Ectodermal cell (in vitro differentiated cells): Measurements from ENCODE around the gene MRE11.
"Not testable (repeated sequence)": the region's sequence is repeated elsewhere in the genome, so short reads cannot be mapped to it uniquely, and the experiment has no call there.

Experiments
- H3K27ac ChIP-seq: 2 replicates; pipeline ENCODE4 v1.7.0; 2013; ENCODE audit warnings: mild to moderate bottlenecking, low read depth, low read length; ENCODE audit not compliant: insufficient read depth, poor library complexity, severe bottlenecking
- H3K27me3 ChIP-seq: 2 replicates; pipeline ENCODE4 v1.7.0; 2013; ENCODE audit warnings: mild to moderate bottlenecking, low read length; ENCODE audit not compliant: insufficient read depth, control insufficient read depth, poor library complexity, severe bottlenecking
- H3K36me3 ChIP-seq: one replicate; pipeline ENCODE4 v1.7.0; 2013; ENCODE audit warnings: low read length; ENCODE audit not compliant: control insufficient read depth, insufficient read depth
- H3K4me1 ChIP-seq: one replicate; pipeline ENCODE4 v1.7.0; 2013; ENCODE audit warnings: low read length; ENCODE audit not compliant: control insufficient read depth, insufficient read depth
- H3K4me3 ChIP-seq: 2 replicates; pipeline ENCODE4 v1.7.0; 2013; ENCODE audit warnings: low read depth, low read length, control low read depth; ENCODE audit not compliant: insufficient read depth
- H3K9me3 ChIP-seq: 2 replicates; pipeline ENCODE4 v1.7.0; 2013; ENCODE audit warnings: mild to moderate bottlenecking, low read length, moderate library complexity; ENCODE audit not compliant: control insufficient read depth
- WGBS, 2 experiments: methylation state at CpG; one replicate each; pipeline ENCODE4 v1.1.7; 2013; ENCODE audit warnings: missing lambda C conversion rate in 2 of 2; 5-methylcytosine and 5-hydroxymethylcytosine counted together

The MRE11 gene

DNA sequence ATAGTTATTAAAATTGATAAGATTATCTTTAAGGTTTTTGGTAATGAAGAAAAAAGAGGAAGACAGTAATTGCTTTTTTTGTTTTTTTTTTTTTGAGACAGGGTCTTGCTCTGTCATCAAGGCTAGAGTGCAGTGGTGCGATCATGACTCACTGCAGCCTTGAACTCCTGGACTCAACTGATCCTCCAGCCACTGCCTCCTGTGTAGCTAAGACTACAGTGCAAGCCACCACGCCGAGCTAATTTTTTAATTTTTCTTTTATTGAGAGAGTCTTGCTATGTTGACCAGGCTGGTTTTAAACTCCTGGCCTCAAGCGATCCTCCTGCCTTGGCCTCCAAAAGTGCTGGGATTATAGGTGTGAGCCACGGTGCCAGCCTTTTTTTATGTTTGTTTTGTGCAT, 12.9 kb upstream of the MRE11 start:
- H3K4me1 ChIP-seq, H3K36me3 ChIP-seq, H3K4me3 ChIP-seq, H3K27me3 ChIP-seq, H3K9me3 ChIP-seq, H3K27ac ChIP-seq: not testable (repeated sequence)
- WGBS, 2 experiments = 89 to 97% methylated on average over 4 of the region's 5 CpGs

- H3K27me3 ChIP-seq = no peaks in the 10 kb centered on the region
- no peak overlapping the region for H3K27ac ChIP-seq
- no peaks in the 10 kb centered on the region for H3K4me1 ChIP-seq
- H3K4me3 ChIP-seq = no peak overlapping the region
- no peaks in the 10 kb centered on the region for H3K9me3 ChIP-seq
- H3K36me3 ChIP-seq = no peaks in the 10 kb centered on the region
- WGBS, 2 experiments = 20 to 38% methylated on average over 1 to 3 of the region's 3 CpGs
Observed at GRCh38 chr11:94504689-94505293, 11.1 kb upstream of the MRE11 start.

DNA sequence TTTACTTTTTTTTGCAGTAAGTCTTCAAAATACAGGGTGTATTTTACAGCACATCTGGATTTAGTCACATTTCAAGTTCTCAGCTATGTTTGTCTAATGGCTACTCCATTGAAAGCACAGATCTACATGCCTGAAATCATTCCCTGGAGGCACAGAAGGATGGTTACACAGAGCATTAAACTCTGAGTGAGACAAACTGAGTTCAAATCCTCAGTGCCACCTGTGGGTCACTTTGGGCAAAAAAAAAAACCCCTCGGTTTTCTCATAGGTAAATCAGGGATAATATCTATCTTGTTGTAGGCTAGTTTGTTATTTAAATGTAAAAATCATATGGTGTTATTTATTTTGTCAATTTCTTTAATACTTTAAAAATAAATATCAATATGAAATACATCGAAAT, 7.9 kb upstream of the MRE11 start:
- 83% methylated on average over 2 of the region's 2 CpGs; no CpG with 5 or more reads in 1 of the 2 experiments for WGBS, 2 experiments
- no peaks in the 10 kb centered on the region for H3K9me3 ChIP-seq
- H3K4me3 ChIP-seq = no peak overlapping the region
- no peaks in the 10 kb centered on the region for H3K27me3 ChIP-seq
- no peaks in the 10 kb centered on the region for H3K36me3 ChIP-seq
- H3K27ac ChIP-seq = no peak overlapping the region
- H3K4me1 ChIP-seq = no peaks in the 10 kb centered on the region

DNA sequence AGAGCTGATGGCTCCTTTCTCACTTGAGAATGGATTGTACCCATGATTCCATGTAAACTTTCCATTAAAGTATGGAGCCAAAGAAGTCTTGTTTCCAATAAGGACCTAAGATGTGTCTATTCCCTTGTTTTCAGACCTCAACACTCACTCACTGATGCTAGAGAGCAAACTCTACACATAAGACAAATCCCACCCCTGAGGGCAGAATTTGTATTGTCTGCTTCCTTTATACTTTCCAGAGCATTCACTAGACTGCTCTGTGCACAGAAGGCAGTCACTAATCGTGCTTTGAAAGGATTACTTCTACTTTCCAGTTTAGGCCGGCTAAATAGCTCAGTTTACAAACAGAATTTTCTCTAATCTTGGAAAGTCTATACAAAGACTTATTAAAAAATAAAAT, 6.5 kb upstream of the MRE11 start:
- no peaks in the 10 kb centered on the region for H3K27me3 ChIP-seq
- WGBS, 2 experiments = 93 to 94% methylated on average over 2 of the region's 2 CpGs
- H3K36me3 ChIP-seq = no peaks in the 10 kb centered on the region
- H3K27ac ChIP-seq = no peak overlapping the region
- no peaks in the 10 kb centered on the region for H3K4me1 ChIP-seq
- H3K9me3 ChIP-seq = no peaks in the 10 kb centered on the region
- H3K4me3 ChIP-seq = no peak overlapping the region

- H3K4me3 ChIP-seq = peak overlapping the region; percentile 98
- no peaks in the 10 kb centered on the region for H3K27me3 ChIP-seq
- no peaks in the 10 kb centered on the region for H3K4me1 ChIP-seq
- peak overlapping the region; percentile 53 for H3K27ac ChIP-seq
- 1 to 2% methylated on average over 15 to 17 of the region's 19 CpGs for WGBS, 2 experiments
- H3K9me3 ChIP-seq = no peaks in the 10 kb centered on the region
- H3K36me3 ChIP-seq = peaks cover 9% of the 10 kb centered on the region
Observed at GRCh38 chr11:94494126-94494680, 559 bp upstream of the MRE11 start.

GRCh38 chr11:94486068-94486467, 7.6 kb downstream of the MRE11 start:
- WGBS, 2 experiments = 92 to 100% methylated on average over 1 of the region's 1 CpG
- Histone ChIP-seq H3K9me3 (no peaks in the 10 kb centered on the region), H3K27me3 (no peaks in the 10 kb centered on the region), H3K4me1 (no peaks in the 10 kb centered on the region), H3K36me3 (peaks cover 20% of the 10 kb centered on the region), H3K4me3 (no peak overlapping the region), H3K27ac (no peak overlapping the region)

DNA sequence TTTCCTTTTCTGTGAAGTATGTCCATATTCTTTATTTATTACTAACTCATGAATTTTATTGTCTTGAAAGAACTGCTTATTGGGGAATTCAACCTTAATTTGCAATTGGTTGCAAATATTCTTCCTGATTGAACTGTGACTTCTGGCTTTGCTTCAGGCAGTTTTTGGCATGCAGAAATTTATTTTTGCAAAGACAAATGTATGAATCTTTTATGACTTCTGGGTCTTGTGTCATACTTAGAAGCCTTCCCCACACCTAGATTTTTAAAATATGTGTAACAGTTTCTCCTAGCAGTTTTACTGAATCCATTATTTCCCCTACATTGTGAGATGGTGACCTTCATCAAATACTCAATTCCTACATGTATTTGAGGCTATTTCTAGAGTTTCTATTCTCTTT, 12.3 kb downstream of the MRE11 start:
- peaks cover 2% of the 10 kb centered on the region for H3K36me3 ChIP-seq
- H3K27me3 ChIP-seq = no peaks in the 10 kb centered on the region
- H3K27ac ChIP-seq = no peak overlapping the region
- H3K4me1 ChIP-seq = no peaks in the 10 kb centered on the region
- H3K4me3 ChIP-seq = no peak overlapping the region
- no peaks in the 10 kb centered on the region for H3K9me3 ChIP-seq

DNA sequence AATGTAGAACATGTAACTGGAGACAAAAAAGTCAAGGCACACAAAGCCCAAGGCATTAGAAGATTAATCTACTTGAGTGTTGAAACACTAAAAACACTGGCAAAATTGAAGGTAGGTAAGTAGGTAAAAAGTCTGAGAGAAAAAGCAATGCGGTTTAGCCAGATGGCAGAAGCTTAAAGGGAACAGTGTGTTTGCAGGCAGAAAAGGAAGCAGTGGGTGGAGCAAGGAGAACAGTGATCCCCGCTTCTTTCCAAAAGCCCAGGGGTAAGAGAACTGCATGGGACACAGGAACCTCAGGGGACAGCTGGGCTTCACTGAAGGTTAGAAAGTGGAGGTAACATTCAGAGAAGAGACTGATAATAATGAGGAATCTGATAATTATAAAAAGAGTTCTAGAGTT, 16.0 kb downstream of the MRE11 start:
- no peak overlapping the region for H3K4me3 ChIP-seq
- WGBS, 2 experiments = 86 to 96% methylated on average over 2 of the region's 2 CpGs
- H3K4me1 ChIP-seq = no peaks in the 10 kb centered on the region
- no peaks in the 10 kb centered on the region for H3K36me3 ChIP-seq
- no peaks in the 10 kb centered on the region for H3K9me3 ChIP-seq
- no peaks in the 10 kb centered on the region for H3K27me3 ChIP-seq
- H3K27ac ChIP-seq = no peak overlapping the region

GRCh38 chr11:94472916-94473799, 20.5 kb downstream of the MRE11 start:
- Histone ChIP-seq H3K27me3 (no peaks in the 10 kb centered on the region), H3K4me1 (no peaks in the 10 kb centered on the region), H3K9me3 (no peaks in the 10 kb centered on the region), H3K4me3 (no peak overlapping the region), H3K27ac (no peak overlapping the region), H3K36me3 (no peaks in the 10 kb centered on the region)
- 93 to 96% methylated on average over 2 to 3 of the region's 3 CpGs for WGBS, 2 experiments

GRCh38 chr11:94469416-94469815, 24.2 kb downstream of the MRE11 start:
- Histone ChIP-seq H3K27me3 (no peaks in the 10 kb centered on the region), H3K4me1 (no peaks in the 10 kb centered on the region), H3K4me3 (no peak overlapping the region), H3K36me3 (no peaks in the 10 kb centered on the region), H3K27ac (no peak overlapping the region), H3K9me3 (no peaks in the 10 kb centered on the region)
- 95 to 100% methylated on average over 2 of the region's 2 CpGs for WGBS, 2 experiments
